Esophagus squamous epithelium (tissue), 5 donors: ENCODE data around the gene COX7A2. TPM values are rescaled to one million over a fixed set of nuclear protein-coding genes. Genes with fewer than 3 reads are reported as not detected.

ENCODE experiments used
- DNase-seq: peaks from one replicate; lab custom pipeline; 2025; lab: John Stamatoyannopoulos, UW
- H3K27ac ChIP-seq, 4 donors: fragments of 200-600 bp; sonication (generic); one replicate each; pipeline ENCODE4 v1.5.1; 2016 to 2019; ENCODE audit warnings: mild to moderate bottlenecking in 1 of 4
- H3K27me3 ChIP-seq, 4 donors: fragments of 200-600 bp; sonication (generic); 1 replicate in 3 of 4; 2 replicates in 1 of 4; pipeline versions ENCODE4 v1.5.1 to v1.6.0; 2017 to 2021; ENCODE audit warnings: antibody characterized with exemption in 1 of 4
- H3K36me3 ChIP-seq, 3 donors: fragments of 200-600 bp; sonication (generic); one replicate each; pipeline ENCODE4 v1.5.1; 2016 to 2019
- H3K4me1 ChIP-seq, 3 donors: fragments of 200-600 bp; sonication (generic); one replicate each; pipeline ENCODE4 v1.5.1; 2017 to 2019
- H3K4me3 ChIP-seq, 4 donors: fragments of 200-600 bp; sonication (generic); 1 replicate in 3 of 4; 2 replicates in 1 of 4; pipeline ENCODE4 v1.5.1; 2016 to 2019; ENCODE audit warnings: mild to moderate bottlenecking in 2 of 4, moderate library complexity in 1 of 4
- H3K9me3 ChIP-seq, 3 donors: fragments of 200-600 bp; sonication (generic); one replicate each; pipeline ENCODE4 v1.5.1; 2016 to 2019
- POLR2A ChIP-seq, 4 donors: fragments of 450-650 bp; IDR thresholded peaks; one replicate each; pipeline ENCODE4 v1.6.1; 2017; ENCODE audit warnings: antibody characterized with exemption in 4 of 4, mild to moderate bottlenecking in 4 of 4, moderate library complexity in 3 of 4
- WGBS, 2 donors: methylation state at CpG; one replicate each; pipeline ENCODE4 v1.1.5; 2018; 5-methylcytosine and 5-hydroxymethylcytosine counted together
- intact Hi-C: fragments of 100-400 bp; cut with DNase I; formaldehyde crosslinking; loops from one replicate; pipeline ENCODE4 v1.15.0; 2022
- total RNA-seq, 4 donors: library from RNA; depleted of rRNA; stranded (reverse); fragments of >200 nt; gene quantifications; one replicate each; pipeline ENCODE4 v1.1.0, GENCODE V29; 2016
- TF ChIP-seq, protein P1 (sequence below), 6 experiments: fragments of 450-650 bp in 4 of 6; fragments of 200-600 bp in 2 of 6; sonication (generic) in 2 of 6; IDR thresholded peaks; one replicate each; pipeline ENCODE4 v1.5.1; 2016 to 2019; ENCODE audit warnings: antibody characterized with exemption in 6 of 6, mild to moderate bottlenecking in 4 of 6, moderate library complexity in 4 of 6
- donor health status: DM: yes; HTN: yes; CAD: no.

The COX7A2 gene
- total RNA-seq, 4 donors from 2014 or later = 192 to 530 (median 330) TPM

DNA sequence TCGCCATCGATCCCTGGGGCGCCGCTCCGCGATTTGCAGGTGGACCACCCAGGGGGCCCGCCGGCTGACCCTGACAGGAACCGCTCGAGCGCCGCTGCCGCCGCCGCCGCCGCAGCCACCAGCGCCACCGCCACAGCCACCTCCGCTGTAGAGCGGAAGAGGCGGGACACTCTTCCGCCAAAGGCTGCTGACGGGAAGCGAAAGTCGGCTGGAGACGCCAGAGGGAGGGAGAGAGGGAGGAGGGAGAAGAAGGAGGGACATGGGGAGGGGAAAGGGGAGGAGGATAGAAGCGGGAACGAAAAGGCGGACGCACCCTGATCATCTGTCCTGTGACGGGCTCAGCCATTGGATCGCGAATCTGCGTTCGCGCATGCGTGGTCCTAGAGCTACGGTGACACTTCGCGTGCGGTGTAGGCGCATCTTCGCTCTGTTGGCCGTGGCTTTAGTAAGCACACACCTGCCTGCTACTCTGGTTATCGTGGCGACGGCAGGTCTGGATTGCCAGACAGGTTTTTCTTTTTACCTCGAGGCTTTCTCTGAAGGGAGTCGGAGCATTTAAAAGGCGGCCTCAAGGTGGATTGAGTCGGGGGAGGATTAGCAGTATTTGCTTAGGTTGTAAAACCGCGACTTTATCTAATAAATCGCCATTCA lies 41.2 kb upstream of the COX7A2 start, which contains the start of gene TMEM30A:
Gene TMEM30A, minus strand, starts transcription at position 161 of the 651 bp plus-strand sequence. Its CDS starts 154 bp downstream, at position 7.
- intact Hi-C loops = no loop called here
- H3K9me3 ChIP-seq = no peaks in the 10 kb centered on the region
- peak within 1 kb of the TSS; percentile 92 to 96 (median 94) for H3K27ac ChIP-seq
- DNase-seq = peak; percentile 83
- 0 to 1% methylated on average over 27 to 32 of the region's 55 CpGs for WGBS, 2 donors
- H3K4me1 ChIP-seq = peaks cover 0 to 72% (median 26%) of the 10 kb centered on the region in 3 donors
- no peaks in the 10 kb centered on the region for H3K27me3 ChIP-seq
- no peaks in the 10 kb centered on the region for H3K36me3 ChIP-seq
- H3K4me3 ChIP-seq = peak within 1 kb of the TSS; percentile 84 to 97 (median 92)
- peak in 3 of 4 donors; percentile 80 to 93 (median 82) for TF ChIP-seq POLR2A (IDR thresholded peaks at IDR 0.05)
- TF ChIP-seq, protein P1, sequence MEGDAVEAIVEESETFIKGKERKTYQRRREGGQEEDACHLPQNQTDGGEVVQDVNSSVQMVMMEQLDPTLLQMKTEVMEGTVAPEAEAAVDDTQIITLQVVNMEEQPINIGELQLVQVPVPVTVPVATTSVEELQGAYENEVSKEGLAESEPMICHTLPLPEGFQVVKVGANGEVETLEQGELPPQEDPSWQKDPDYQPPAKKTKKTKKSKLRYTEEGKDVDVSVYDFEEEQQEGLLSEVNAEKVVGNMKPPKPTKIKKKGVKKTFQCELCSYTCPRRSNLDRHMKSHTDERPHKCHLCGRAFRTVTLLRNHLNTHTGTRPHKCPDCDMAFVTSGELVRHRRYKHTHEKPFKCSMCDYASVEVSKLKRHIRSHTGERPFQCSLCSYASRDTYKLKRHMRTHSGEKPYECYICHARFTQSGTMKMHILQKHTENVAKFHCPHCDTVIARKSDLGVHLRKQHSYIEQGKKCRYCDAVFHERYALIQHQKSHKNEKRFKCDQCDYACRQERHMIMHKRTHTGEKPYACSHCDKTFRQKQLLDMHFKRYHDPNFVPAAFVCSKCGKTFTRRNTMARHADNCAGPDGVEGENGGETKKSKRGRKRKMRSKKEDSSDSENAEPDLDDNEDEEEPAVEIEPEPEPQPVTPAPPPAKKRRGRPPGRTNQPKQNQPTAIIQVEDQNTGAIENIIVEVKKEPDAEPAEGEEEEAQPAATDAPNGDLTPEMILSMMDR (IDR thresholded peaks at IDR 0.05) = peak in 1 of 6 experiments; percentile 6

DNA sequence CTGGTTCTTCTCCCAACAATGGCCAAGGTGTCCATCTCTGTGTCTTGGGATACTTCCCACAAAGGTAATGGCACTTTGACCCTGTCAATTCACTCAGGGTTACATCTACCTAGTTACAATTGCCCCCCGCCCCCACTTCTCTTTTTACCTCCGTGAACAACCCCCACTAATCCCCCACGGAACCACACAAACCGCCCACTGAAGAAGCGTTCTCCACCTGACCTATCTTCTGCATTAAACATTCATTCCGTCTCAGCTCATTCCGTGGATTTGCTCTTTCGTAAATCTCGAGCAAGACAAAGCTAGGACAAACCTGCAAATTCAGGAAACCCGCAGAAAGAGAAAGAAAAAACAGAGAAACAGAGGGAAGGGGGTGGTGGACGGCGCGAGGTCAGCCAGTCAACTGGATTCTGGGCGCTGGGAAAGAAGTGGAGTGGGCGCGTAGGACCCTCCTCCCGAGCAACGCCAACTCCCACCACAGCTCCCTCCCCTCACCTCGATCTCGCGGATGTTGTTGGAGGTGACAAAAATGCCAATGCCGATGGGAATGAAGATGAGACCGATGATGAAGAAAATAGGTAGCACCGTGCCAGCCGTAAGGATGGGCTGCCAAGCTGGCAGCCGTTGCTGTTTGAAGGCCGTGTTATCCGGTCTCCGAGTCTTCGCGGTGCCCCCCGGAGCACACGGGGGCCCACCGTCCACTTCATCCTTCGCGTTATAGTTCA lies 40.5 kb upstream of the COX7A2 start:
- Histone ChIP-seq H3K4me1 (peaks cover 0 to 78% (median 30%) of the 10 kb centered on the region in 3 donors), H3K36me3 (no peaks in the 10 kb centered on the region), H3K27ac (peak overlapping the region; percentile 92 to 96 (median 94)), H3K9me3 (no peaks in the 10 kb centered on the region), H3K27me3 (no peaks in the 10 kb centered on the region), H3K4me3 (peak overlapping the region; percentile 84 to 97 (median 92))
- DNase-seq = no peak
- WGBS, 2 donors = 0% methylated on average over 21 to 32 of the region's 36 CpGs
- TF ChIP-seq, protein P1 (IDR thresholded peaks at IDR 0.05) = no peak
- intact Hi-C loops = no loop called here

DNA sequence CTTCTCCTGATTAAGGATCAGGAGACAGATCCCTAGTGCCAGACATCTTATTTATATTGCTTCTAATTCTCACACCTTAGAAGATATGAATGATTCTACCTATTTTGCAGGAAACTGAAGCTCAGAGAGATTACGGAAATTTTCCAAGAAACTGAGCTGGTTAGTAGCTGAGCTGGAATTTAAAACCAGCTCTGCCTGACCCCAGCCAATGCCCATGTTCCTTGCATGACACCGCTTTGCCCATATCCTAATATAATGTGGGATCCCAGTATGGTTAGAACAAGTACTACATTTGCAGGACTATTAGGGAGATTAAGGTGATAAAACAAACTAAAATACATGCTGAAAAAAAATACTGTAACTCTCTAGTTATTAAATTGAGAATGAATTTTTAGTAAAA lies 39.1 kb upstream of the COX7A2 start:
- peak overlapping the region in 2 of 4 donors; percentile 13 to 94 for H3K27ac ChIP-seq
- H3K9me3 ChIP-seq = no peaks in the 10 kb centered on the region
- peaks cover 0 to 80% (median 32%) of the 10 kb centered on the region in 3 donors for H3K4me1 ChIP-seq
- no peaks in the 10 kb centered on the region for H3K36me3 ChIP-seq
- peak overlapping the region; percentile 84 to 97 (median 92) for H3K4me3 ChIP-seq
- DNase-seq = no peak
- intact Hi-C loops = no loop called here
- TF ChIP-seq POLR2A (IDR thresholded peaks at IDR 0.05) = no peak
- TF ChIP-seq, protein P1 (IDR thresholded peaks at IDR 0.05) = no peak
- 41 to 46% methylated on average over 2 of the region's 2 CpGs for WGBS, 2 donors
- no peaks in the 10 kb centered on the region for H3K27me3 ChIP-seq

DNA sequence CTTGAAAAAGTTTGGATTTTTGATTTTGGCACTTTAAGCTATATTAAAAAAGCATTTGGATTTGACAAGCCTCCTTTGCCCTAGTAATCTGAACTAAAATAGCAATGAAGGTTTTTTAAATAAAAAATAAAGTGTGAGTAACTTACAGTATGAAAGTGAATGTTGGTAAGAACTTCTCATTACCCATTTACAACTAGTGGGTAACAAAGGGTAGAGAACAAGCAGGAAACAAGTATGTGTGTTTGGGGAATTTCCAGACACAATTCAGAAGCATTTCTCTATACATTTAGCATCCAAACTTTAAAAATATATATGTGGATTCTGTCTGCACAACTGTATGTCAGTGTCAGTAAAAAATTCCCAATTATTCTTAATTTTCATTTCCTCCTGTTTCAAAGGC lies 38.1 kb upstream of the COX7A2 start:
- peaks cover 0 to 80% (median 32%) of the 10 kb centered on the region in 3 donors for H3K4me1 ChIP-seq
- H3K27ac ChIP-seq = peak overlapping the region in 1 of 4 donors; percentile 32
- H3K4me3 ChIP-seq = peak overlapping the region in 3 of 4 donors; percentile 84 to 97 (median 92)
- no peaks in the 10 kb centered on the region for H3K9me3 ChIP-seq
- no peaks in the 10 kb centered on the region for H3K36me3 ChIP-seq
- no peaks in the 10 kb centered on the region for H3K27me3 ChIP-seq
- no peak for DNase-seq
- no peak for TF ChIP-seq POLR2A (IDR thresholded peaks at IDR 0.05)
- TF ChIP-seq, protein P1 (IDR thresholded peaks at IDR 0.05) = no peak
- intact Hi-C loops = no loop called here
